ENCODE results near the gene NEK4.

Gene NEK4

DNA sequence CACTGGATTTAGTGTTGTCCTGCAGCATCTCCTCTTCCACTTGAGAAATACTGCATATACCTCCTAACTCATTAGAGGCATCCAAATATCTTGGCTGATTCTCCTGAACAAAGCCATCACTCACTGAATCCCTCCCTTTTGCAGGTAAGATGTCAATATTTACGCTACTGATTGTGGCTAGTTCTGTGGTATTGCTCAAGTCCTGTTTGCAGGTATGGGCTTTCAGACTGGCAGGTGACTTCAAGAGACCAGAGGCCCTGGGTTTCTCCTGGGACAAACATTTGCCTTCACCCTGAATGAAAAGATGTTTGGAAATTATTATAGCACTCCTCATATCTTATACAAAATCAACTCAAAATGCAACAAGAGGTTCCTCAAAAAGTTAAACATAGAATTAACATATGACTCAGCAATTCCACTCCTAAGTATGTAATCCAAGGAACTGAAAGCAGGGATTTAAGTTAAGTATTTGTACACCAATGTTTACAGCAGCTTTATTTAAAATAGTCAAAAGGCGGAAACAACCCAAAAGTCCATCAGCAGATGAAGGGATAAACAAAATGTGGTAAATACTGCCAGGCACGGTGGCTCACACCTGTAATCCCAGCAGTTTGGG, 18.6 kb downstream of the NEK4 start:
- TF ChIP-seq GATA2 (IDR thresholded peaks at IDR 0.05; ENCODE audit: low read depth, low read length) (no peak), GATA3 (IDR thresholded peaks at IDR 0.05; ENCODE audit: low read depth, low read length) (no peak)

DNA sequence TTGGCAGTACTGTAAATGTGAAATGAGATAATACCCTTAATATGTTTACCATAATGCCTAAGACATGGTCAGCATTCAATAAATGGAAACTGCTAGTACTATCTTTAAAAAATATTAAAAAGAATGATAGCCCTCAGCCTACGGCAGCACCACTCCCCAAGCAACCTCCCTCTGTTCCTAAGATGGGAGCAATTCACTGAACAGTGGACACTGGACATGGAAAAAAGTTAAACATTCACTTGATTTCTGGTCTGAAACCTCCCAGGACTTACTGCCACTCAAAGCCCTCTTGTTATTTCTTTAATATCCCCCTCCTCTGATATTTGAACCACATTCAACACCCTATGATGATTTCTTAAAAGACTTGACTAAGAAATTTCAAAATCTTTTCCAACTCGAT, 27.0 kb downstream of the NEK4 start:
- TF ChIP-seq GATA2 (IDR thresholded peaks at IDR 0.05; ENCODE audit: low read depth, low read length) (no peak), GATA3 (IDR thresholded peaks at IDR 0.05; ENCODE audit: low read depth, low read length) (no peak)

DNA sequence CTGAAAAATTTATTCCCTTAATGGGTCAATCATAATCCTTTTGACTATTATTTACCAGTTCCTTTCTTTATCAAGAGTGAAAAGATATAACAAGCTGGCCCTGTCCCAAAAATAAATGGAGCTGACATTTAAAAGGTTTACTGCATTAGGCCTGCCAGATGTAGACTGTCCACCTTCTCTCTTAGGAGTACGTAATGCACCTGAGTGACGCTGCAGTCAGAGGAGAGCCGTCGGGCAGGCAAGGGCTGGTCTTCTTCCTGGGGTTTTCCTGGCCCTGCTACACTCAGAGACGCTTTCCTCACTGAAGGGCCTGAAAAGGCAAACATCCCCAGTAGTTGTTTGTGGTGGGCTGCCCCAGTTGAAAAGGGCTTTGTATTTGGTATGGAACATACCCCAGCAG, 27.6 kb downstream of the NEK4 start:
- TF ChIP-seq GATA2 (IDR thresholded peaks at IDR 0.05; ENCODE audit: low read depth, low read length) (no peak), GATA3 (IDR thresholded peaks at IDR 0.05; ENCODE audit: low read depth, low read length) (no peak)

DNA sequence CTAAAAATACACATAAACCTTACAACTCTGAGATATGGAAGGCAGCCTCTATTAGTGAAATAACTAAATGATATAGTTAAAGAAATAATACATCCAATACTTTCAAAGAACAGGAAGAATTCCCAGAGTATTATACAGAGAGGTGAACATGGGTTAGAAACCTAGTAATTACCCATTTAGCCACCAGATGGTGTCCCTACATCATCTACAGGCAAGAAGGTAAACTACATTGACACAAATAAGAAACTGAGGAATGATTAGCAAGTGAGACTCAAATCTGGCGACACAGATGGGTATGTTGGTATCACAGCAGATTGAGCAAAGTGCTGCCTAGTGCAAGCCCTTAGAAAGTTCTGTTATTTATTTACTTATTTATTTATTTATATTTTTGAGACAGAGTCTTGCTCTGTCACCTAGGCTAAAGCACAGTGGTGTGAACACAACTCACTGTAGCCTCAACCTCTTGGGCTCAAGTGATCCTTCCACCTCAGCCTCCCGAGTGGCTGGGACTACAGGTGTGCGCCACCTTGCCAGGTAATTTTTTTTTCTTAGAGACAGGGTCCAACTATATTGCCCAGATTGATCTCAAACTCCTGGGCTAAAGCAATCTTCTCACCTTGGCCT, 28.2 kb downstream of the NEK4 start:
- TF ChIP-seq GATA2 (IDR thresholded peaks at IDR 0.05; ENCODE audit: low read depth, low read length) = no peak

DNA sequence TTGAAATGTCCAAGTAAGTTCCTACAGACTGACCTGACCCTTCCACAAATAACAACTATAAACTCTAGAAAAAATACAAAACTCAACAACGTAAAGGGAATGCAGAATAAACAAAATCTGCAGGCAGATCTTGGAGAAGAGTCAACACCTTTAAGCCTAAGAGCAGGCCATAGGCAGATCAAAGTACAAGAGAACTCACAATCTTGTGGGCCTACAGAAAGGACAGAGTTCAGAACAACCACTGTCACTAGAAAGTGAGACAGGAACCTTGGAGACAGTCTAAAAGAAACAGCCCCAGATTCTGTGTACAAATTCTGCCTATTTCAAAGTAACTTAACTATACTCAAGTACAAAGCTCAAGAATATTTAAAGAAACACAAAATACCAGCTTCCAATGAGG, 31.0 kb downstream of the NEK4 start:
- TF ChIP-seq GATA2 (IDR thresholded peaks at IDR 0.05; ENCODE audit: low read depth, low read length) = no peak
- no peak for TF ChIP-seq GATA3 (IDR thresholded peaks at IDR 0.05; ENCODE audit: low read depth, low read length)

DNA sequence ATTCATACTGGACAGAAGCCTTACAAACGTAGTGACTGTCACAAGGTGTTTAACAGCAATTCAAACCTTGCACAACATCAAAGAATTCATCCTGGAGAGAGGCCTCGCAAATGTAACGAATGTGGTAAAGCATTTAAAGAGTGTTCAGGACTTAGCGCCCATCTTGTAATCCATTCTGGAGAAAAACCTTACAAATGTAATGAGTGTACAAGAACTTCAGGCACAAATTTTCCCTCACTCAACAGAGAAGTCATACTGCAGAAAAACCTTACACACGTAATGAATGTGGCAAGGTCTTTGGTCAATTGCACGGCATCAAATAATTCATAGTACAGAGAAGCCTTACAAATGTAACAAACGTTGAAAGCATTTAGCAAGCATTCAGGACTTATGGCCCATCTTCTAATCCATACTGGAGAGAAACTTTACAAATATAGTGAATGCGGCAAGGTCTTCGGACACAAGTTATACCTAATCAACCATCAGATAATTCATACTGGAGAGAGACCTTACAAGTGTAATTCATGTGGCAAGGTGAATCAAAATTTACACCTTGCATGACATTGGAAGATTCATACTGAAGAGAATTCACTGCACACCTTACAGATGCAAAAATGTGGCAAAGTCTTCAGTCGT, 37.4 kb downstream of the NEK4 start:
- TF ChIP-seq GATA2 (IDR thresholded peaks at IDR 0.05; ENCODE audit: low read depth, low read length) (no peak), GATA3 (IDR thresholded peaks at IDR 0.05; ENCODE audit: low read depth, low read length) (no peak)

DNA sequence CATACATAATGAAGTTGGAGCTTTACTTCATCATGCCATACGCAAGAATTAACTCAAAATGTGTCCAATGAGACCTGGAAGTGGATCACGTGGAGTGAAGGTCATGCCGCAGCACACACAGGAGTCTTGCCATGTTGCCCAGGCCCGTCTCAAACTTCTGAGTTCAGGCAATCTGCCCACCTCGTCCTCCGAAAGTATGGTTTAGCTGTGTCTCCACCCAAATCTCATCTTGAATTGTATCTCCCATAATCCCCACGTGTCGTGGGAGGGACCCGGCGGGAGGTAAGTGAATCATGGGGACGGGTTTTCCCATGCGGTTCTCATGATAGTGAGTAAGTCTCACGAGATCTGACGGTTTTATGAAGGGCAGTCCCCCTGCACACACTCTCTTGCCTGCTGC, 39.1 kb downstream of the NEK4 start:
- TF ChIP-seq GATA3 (IDR thresholded peaks at IDR 0.05; ENCODE audit: low read depth, low read length) = no peak
- no peak for TF ChIP-seq GATA2 (IDR thresholded peaks at IDR 0.05; ENCODE audit: low read depth, low read length)

DNA sequence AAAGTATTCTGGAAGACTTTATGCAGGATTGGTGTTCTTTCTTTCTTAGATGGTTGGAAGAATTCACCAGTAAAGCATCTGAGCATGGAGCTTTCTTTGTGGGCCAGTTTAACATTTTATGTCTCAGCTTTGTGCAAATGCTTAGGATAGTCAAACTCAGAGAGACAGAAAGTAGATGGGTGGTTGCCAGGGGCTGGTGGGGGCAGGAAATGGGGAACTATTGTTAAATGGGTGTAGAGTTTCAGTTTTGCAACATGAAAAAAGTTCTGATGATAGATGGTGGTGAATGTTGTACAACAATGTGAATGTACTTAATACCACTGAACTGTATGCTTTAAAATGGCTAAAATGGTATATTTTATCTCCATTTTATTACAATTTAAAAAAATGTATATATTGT, 40.1 kb downstream of the NEK4 start:
- TF ChIP-seq GATA3 (IDR thresholded peaks at IDR 0.05; ENCODE audit: low read depth, low read length) = no peak
- TF ChIP-seq GATA2 (IDR thresholded peaks at IDR 0.05; ENCODE audit: low read depth, low read length) = no peak

DNA sequence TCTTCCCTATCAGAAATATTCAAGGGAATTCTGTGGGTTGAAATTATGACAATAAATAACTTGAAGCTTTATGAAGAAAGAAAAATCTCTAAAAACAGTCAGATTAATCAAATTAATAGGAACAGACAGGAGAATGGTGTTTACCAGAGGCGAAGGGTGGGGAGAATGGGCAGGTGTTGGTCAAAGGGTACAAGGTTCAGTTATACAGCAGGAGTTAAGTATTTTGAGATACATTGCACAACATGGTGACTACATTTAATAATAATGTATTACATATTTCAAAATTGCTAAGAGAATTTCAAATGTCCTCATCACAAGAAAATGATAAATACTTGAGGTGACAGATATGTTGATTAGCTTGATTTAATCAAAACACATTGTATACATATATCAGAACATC, 46.2 kb downstream of the NEK4 start:
- TF ChIP-seq GATA2 (IDR thresholded peaks at IDR 0.05; ENCODE audit: low read depth, low read length) = no peak
- no peak for TF ChIP-seq GATA3 (IDR thresholded peaks at IDR 0.05; ENCODE audit: low read depth, low read length)

DNA sequence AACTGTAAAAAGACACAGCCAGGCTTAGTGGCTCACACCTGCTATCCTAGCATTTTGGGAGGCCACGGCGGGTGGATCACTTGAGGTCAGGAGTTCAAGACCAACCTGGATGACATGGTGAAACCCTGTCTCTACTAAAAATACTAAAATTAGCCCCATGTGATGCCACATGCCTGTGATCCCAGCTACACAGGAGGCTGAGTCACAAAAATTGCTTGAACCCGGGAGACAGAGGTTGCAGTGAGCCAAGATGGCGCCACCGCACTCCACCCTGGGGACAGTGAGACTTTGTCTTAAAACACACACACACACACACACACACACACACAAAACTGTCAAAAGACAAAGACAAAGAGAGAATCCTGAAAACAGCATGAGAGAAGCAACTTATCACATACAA, 46.8 kb downstream of the NEK4 start:
- no peak for TF ChIP-seq GATA3 (IDR thresholded peaks at IDR 0.05; ENCODE audit: low read depth, low read length)
- TF ChIP-seq GATA2 (IDR thresholded peaks at IDR 0.05; ENCODE audit: low read depth, low read length) = no peak

DNA sequence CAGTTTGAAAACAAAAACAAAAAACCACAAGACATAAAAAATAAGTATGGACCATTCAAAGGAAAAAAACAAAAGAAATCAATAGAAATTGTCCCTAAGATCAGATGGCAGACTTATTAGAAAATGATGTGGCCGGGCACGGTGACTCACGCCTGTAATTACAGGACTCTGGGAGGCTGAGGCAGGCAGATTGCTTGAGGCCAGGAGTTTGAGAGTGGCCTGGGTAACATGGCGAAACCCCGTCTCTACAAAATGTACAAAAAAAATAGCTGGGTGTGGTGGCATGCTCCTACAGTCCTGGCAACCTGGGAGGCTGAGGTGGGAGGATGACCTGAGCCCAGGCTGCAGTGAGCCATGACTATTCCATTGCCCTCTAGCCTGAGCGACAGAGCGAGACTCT, 48.2 kb downstream of the NEK4 start:
- TF ChIP-seq GATA3 (IDR thresholded peaks at IDR 0.05; ENCODE audit: low read depth, low read length) (no peak), GATA2 (IDR thresholded peaks at IDR 0.05; ENCODE audit: low read depth, low read length) (no peak)

DNA sequence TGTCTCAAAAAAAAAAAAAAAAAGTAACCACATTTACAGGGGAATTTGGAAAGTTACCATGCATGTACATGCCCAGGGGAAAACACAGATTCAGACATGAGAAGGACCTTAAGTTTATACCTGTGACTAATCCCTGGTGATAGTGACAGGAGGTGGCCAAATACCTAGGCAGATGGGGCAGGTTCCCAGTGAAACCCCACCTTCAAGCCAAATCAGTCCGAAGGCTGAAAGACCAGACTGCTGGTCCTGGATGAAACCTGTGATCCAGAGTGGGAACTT, 49.1 kb downstream of the NEK4 start:
- TF ChIP-seq GATA2 (IDR thresholded peaks at IDR 0.05; ENCODE audit: low read depth, low read length) (no peak), GATA3 (IDR thresholded peaks at IDR 0.05; ENCODE audit: low read depth, low read length) (no peak)

DNA sequence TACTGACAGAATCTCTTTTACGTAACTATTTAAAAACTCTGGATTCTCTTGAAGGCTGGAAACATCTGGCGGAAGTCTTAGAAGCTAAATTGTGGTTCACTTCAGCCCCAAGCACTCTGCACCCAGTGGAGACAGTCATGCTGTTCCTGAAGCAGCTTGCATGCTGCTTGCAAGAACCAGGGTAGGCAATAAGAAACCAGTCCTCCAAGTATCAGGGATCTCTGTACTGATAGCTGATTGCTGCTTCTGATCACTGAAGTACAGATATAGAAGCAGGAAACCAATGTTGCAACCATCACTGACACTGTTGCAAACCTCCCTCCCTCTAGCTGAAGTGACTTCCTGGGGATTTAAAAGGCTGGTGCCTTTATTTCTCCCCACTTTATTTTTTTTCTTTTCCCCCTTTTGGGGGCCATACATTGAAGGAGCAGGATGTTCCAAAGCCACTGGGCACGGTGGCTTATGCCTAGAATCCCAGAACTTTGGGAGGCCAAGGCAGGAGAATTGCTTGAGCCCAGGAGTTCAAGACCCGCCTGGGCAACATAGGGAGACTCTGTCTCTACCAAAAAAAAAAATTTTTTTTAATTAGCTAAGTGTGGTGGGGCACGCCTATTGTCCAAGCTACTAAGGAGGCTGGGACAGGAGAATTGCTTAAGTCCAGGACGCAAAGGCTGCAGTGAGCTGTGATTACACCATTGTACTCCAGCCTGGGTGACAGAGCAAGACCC, 49.6 kb downstream of the NEK4 start:
- TF ChIP-seq GATA2 (IDR thresholded peaks at IDR 0.05; ENCODE audit: low read depth, low read length) (no peak), GATA3 (IDR thresholded peaks at IDR 0.05; ENCODE audit: low read depth, low read length) (no peak)

DNA sequence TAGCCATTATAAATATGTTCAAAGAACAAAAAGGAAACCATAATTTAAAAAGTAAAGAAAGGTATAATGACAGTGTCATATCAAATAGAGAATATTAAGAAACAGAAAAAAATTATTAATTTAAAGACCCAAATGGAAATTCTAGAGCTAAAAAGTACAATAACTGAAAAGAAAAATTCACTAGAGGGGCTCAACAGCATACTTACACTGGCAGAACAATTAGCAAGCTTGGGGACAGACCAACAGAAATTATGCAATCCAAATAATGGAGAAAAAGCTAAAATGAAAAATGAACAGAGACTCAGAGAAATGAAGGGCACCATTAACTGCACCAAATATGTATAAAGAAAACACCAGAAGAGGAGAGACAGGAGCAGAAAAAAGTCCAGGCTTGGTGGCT, 51.1 kb downstream of the NEK4 start:
- TF ChIP-seq GATA3 (IDR thresholded peaks at IDR 0.05; ENCODE audit: low read depth, low read length) (no peak), GATA2 (IDR thresholded peaks at IDR 0.05; ENCODE audit: low read depth, low read length) (no peak)

DNA sequence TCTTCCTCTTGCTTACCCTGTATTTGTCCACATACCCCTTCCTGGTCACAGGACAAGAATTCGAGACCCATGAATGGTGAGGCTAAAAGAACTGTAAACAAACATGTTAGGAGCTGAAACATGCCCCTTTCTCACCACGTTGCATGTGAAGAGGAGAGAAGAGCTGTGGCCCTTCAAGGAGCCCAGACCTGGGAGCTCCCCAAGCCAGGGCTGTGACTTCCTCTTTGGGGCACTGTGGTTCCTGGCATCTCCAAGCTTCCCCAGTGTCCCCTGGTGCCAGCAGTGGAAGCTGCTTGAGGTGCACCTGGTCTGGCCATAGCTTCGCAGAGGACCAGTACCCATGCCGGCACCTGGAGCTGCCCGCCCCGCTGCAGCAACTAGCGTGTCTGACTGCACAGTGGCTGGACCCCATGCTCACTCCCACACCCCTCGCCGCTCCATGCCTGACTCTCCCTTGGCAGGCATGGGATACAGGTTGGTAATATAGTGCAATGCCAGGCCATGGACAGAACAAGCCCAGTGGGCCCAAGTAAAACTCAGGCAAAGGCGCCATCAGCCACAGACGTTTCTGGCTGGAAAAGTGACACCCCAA, 54.9 kb downstream of the NEK4 start:
- no peak for TF ChIP-seq GATA3 (IDR thresholded peaks at IDR 0.05; ENCODE audit: low read depth, low read length)
- TF ChIP-seq GATA2 (IDR thresholded peaks at IDR 0.05; ENCODE audit: low read depth, low read length) = no peak

Data from SH-SY5Y (cell line).